Measurements from ENCODE around the gene PAPPA. TPM values are rescaled to one million over a fixed set of nuclear protein-coding genes. Genes with fewer than 3 reads are reported as not detected.

PAPPA gene
- total and polyA plus RNA-seq, 2 of the 8 experiments (the other 6 are each of a cell fraction or from before 2014, with no cell fraction given): 0.18 to 0.63 TPM

DNA sequence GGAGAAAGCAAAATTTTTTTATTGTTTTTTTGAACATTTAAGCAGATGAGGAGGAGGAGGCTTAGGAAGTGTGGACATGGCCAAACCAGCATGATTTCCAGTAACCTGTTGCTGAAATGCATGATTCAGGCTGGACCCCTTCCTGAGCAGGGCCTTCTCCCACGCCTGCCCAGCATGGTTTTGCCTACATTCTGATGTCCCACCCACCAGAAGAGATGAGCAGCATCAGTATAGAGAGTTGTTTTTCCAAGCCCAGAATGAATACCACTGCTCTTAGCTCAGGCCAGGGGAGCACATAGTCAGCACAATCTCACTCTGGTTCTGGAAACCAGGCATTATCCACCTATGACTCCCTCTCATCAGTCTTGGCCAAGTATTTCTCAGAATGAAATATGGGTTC, 90.1 kb downstream of the PAPPA start:
- Histone ChIP-seq H2BK5ac (ENCODE audit: low read depth, low read length) (no peak overlapping the region), H4K5ac (ENCODE audit: insufficient read length, low read depth, low read length) (no peak overlapping the region), H4K20me1 (replicated peaks in 1 of 2; ENCODE audit: control insufficient read depth in 1 of 2, insufficient read depth in 2 of 2, low read length in 2 of 2) (no peaks in the 10 kb centered on the region), H3K23ac (ENCODE audit: insufficient read length) (no peak overlapping the region), H2BK12ac (ENCODE audit: low read depth, low read length) (no peak overlapping the region), H4K91ac (replicated peaks; ENCODE audit: insufficient read length, low read length) (no peak overlapping the region), H3K79me1 (ENCODE audit: low read depth, low read length) (no peaks in the 10 kb centered on the region), H3K4me1 (replicated peaks in 1 of 4; ENCODE audit: control insufficient read depth in 3 of 4, insufficient read depth in 4 of 4, low read length in 3 of 4) (no peaks in the 10 kb centered on the region), H3K9me3 (ENCODE audit: insufficient read depth in 2 of 2, low read depth in 1 of 2, low read length in 1 of 2) (no peaks in the 10 kb centered on the region), H2BK20ac (ENCODE audit: low read length) (no peak overlapping the region), H3K27me3 (replicated peaks in 1 of 4; ENCODE audit: control insufficient read depth in 3 of 4, extremely low read depth in 1 of 4, insufficient read depth in 3 of 4, low read length in 3 of 4) (no peaks in the 10 kb centered on the region), H3K79me2 (ENCODE audit: control insufficient read depth in 1 of 2, insufficient read depth in 2 of 2, low read length in 2 of 2) (no peaks in the 10 kb centered on the region), H3K14ac (ENCODE audit: insufficient read length) (no peak overlapping the region), H3K56ac (replicated peaks; ENCODE audit: insufficient read length, low read depth, low read length) (no peak overlapping the region), H2AK5ac (ENCODE audit: low read depth, low read length) (no peak overlapping the region), H3K18ac (ENCODE audit: extremely low read depth, low read length) (no peak overlapping the region), H3K23me2 (ENCODE audit: low read depth, low read length) (no peaks in the 10 kb centered on the region), H2BK120ac (replicated peaks; ENCODE audit: low read depth, low read length) (no peak overlapping the region), H3K36me3 (ENCODE audit: control insufficient read depth in 2 of 4, insufficient read depth in 4 of 4, low read length in 3 of 4) (no peaks in the 10 kb centered on the region), H3K27ac (ENCODE audit: low read depth, low read length) (no peak overlapping the region), H3K9ac (replicated peaks in 1 of 4; ENCODE audit: extremely low read depth in 1 of 4, low read depth in 3 of 4, low read length in 3 of 4) (no peak overlapping the region), H2BK15ac (ENCODE audit: low read length) (no peak overlapping the region), H3K4me3 (ENCODE audit: extremely low read depth in 1 of 4, insufficient read depth in 2 of 4, low read depth in 3 of 4, low read length in 4 of 4) (no peak overlapping the region), H2AFZ (ENCODE audit: low read length) (no peak overlapping the region), H4K8ac (ENCODE audit: extremely low read depth, insufficient read depth, low read length) (no peak overlapping the region), H3K4ac (replicated peaks; ENCODE audit: insufficient read length, low read depth, low read length) (no peak overlapping the region), H3K4me2 (ENCODE audit: insufficient read depth in 1 of 2, low read depth in 2 of 2, low read length in 2 of 2) (no peak overlapping the region)
- CTCF ChIA-PET (ENCODE audit: partially characterized antibody): no interaction called here
- DNase-seq (ENCODE audit: low read depth in 1 of 2, low spot score in 2 of 2): no peak
- 84% methylated on average over 1 of the region's 1 CpG; no CpG with 5 or more reads in 1 of the 2 experiments for WGBS, 2 experiments (ENCODE audit: extremely low coverage in 1 of 2, insufficient coverage in 1 of 2, insufficient read length in 1 of 2, insufficient replicate concordance in 2 of 2, low coverage in 1 of 2, low lambda C conversion rate in 2 of 2, missing lambda C conversion rate in 1 of 2)
- POLR2A ChIA-PET (ENCODE audit: partially characterized antibody): no interaction called here
- FAIRE-seq: no peak
- no peak for TF ChIP-seq POU5F1 (IDR thresholded peaks at IDR 0.05; ENCODE audit: low read depth, low read length)
- TF ChIP-seq, protein P1, sequence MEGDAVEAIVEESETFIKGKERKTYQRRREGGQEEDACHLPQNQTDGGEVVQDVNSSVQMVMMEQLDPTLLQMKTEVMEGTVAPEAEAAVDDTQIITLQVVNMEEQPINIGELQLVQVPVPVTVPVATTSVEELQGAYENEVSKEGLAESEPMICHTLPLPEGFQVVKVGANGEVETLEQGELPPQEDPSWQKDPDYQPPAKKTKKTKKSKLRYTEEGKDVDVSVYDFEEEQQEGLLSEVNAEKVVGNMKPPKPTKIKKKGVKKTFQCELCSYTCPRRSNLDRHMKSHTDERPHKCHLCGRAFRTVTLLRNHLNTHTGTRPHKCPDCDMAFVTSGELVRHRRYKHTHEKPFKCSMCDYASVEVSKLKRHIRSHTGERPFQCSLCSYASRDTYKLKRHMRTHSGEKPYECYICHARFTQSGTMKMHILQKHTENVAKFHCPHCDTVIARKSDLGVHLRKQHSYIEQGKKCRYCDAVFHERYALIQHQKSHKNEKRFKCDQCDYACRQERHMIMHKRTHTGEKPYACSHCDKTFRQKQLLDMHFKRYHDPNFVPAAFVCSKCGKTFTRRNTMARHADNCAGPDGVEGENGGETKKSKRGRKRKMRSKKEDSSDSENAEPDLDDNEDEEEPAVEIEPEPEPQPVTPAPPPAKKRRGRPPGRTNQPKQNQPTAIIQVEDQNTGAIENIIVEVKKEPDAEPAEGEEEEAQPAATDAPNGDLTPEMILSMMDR (IDR thresholded peaks at IDR 0.05; ENCODE audit: control extremely low read depth in 1 of 3, insufficient read depth in 1 of 3, low read depth in 1 of 3, low read length in 3 of 3): no peak
- no peak for TF ChIP-seq POLR2A (IDR thresholded peaks at IDR 0.05; ENCODE audit: control extremely low read depth in 1 of 2, low read depth in 2 of 2, low read length in 2 of 2)
- TF ChIP-seq HDAC2 (IDR thresholded peaks at IDR 0.05; ENCODE audit: borderline replicate concordance in 1 of 2, low read depth in 2 of 2, low read length in 2 of 2): no peak
- no peak for TF ChIP-seq POLR2AphosphoS5 (IDR thresholded peaks at IDR 0.05; ENCODE audit: low read depth, low read length)
- no peak for TF ChIP-seq SAP30 (IDR thresholded peaks at IDR 0.05; ENCODE audit: insufficient read depth, insufficient replicate concordance, low read length)
- TF ChIP-seq EP300 (IDR thresholded peaks at IDR 0.05; ENCODE audit: borderline replicate concordance in 1 of 2, low read depth in 2 of 2, low read length in 2 of 2): no peak
- no peak for TF ChIP-seq ZNF274 (IDR thresholded peaks at IDR 0.05; ENCODE audit: borderline replicate concordance, extremely low read depth, low read length)
- TF ChIP-seq, protein P2, sequence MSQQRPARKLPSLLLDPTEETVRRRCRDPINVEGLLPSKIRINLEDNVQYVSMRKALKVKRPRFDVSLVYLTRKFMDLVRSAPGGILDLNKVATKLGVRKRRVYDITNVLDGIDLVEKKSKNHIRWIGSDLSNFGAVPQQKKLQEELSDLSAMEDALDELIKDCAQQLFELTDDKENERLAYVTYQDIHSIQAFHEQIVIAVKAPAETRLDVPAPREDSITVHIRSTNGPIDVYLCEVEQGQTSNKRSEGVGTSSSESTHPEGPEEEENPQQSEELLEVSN (IDR thresholded peaks at IDR 0.05): no peak
- TF ChIP-seq RFX5 (IDR thresholded peaks at IDR 0.05; ENCODE audit: borderline replicate concordance, low read depth, low read length): no peak
- TF ChIP-seq SUZ12 (IDR thresholded peaks at IDR 0.05; ENCODE audit: low read length): no peak

Data from H1 (cell line).